GM12872 (cell line): Measurements from ENCODE around the gene WDR43.

Source experiments
- TF ChIP-seq, protein P1 (sequence below): IDR thresholded peaks from 3 replicates; pipeline ENCODE4 v1.5.1; 2011; ENCODE audit warnings: low read depth, mild to moderate bottlenecking, low read length, moderate library complexity; ENCODE audit not compliant: insufficient read depth

Gene WDR43

DNA sequence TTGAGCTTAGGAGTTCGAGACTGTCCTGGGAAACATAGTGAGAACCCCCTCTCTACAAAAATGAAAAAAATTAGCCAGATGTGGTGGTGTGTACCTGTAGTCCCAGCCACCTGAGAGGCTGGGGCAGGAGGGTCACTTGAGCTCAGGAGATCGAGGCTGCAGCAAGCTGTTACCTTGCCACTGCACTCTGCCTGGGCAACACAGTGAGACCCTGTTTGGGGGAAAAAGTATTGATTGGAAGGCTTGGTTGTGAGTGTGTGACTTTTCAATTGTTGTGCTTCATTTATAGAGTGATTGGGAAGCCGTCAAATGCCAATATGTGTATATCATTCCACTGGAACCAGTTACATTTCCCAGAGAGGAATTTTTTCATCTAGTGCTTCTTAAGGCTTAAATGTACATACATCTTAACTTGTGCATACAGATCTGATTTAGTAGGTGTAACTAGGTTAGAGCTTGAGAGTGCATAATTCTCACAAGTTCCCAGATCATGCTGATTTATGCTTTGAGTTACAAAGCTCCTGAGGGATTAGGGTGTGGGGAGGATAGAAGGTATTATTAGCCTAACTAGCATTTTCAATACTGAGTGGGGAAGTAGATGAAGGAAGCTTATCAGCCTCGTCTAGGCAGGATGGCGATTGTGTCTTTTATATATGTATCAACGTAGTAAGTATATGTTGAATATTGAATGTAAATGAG lies 15.3 kb downstream of the WDR43 start:
- TF ChIP-seq, protein P1, sequence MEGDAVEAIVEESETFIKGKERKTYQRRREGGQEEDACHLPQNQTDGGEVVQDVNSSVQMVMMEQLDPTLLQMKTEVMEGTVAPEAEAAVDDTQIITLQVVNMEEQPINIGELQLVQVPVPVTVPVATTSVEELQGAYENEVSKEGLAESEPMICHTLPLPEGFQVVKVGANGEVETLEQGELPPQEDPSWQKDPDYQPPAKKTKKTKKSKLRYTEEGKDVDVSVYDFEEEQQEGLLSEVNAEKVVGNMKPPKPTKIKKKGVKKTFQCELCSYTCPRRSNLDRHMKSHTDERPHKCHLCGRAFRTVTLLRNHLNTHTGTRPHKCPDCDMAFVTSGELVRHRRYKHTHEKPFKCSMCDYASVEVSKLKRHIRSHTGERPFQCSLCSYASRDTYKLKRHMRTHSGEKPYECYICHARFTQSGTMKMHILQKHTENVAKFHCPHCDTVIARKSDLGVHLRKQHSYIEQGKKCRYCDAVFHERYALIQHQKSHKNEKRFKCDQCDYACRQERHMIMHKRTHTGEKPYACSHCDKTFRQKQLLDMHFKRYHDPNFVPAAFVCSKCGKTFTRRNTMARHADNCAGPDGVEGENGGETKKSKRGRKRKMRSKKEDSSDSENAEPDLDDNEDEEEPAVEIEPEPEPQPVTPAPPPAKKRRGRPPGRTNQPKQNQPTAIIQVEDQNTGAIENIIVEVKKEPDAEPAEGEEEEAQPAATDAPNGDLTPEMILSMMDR, result no peak

DNA sequence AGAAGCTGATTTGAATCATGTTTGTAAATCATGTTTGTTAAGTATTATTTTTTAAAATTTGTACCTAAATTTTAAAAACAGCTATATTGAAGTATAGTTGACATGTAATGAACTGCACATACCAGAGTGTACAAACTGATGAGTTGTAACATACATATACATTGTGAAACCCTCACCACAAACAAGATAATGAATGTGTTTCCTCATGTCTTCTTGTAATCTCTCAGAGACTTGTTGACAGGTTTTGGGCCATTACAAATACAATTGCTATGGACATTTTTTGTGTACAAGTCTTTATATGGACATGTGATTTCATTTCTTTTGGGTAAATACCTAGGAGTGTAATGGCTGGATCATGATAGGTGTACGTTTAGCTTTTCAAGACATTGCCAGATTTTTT lies 21.5 kb downstream of the WDR43 start:
- TF ChIP-seq, protein P1, result no peak

DNA sequence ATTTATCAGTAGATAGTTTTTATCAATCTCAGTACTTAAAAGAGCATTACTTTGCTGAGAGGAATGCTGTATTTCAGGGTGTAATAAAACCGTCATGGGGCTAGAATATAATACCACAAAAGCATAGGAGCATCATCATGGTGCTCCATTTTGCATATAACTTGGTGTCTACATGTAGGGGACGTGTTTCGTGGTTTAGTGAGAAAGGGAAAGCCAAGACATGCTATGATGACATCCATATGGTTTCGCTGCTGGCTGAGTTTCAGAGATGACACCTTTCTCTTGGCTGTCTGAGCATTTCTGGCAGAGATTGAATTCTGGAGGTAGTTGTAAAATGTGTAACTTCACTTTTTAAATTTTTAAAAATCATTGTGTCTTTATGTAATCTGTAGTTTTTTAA lies 32.4 kb downstream of the WDR43 start:
- TF ChIP-seq, protein P1, result no peak

DNA sequence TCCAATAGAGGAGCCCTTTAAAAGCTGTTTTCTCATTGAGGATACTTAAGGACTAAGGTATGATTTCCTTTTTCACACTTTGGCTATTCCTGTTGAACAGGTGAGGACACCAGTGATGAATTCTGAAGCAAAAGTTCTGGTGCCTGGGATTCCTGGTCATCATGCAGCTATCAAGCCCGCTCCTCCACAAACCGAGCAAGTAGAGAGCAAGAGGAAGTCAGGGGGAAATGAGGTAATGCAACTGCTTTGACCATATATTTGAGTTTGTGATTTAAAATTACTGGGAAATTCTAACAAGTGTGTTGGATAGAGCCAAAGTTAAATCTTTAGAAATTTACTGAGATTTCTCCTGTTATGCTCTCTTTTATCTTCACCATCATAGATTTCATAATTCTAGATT lies 33.0 kb downstream of the WDR43 start:
- TF ChIP-seq, protein P1, result no peak

DNA sequence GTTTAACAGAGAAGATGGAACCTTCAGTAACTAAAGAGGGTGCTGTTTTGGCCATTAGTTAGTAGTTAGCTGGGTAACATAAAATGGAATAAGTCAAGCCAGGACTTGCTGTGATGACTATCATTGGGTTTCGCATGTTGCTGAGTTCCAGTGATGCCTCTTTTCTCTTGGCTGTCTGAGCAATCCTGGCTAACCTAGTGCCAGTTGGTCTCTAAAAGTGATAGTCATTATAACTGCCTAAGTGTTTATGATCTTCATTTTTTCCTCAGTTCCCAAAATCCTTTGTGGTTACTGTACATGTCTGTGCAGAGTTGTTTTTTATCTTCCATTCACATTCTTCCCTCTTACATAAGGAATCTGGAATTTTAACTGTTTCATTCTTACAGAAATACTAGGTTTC lies 33.4 kb downstream of the WDR43 start:
- TF ChIP-seq, protein P1, result no peak

DNA sequence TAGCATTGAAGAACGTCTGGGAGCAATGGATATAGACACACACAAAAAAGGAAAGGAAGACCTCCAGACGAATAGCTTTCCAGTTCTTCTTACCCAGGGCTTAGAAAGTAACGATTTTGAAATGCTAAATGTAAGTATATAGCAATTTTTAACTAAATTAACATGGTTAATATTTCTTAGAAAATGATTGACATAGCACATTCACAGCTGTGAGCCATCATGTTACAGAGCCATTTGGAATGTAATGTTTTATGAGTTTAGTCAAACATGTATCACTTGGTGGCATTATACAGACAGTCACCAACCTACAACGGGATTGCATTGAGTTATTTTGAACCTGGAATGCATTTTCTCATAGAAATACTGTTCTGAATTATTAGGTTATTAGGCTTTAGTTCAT lies 35.1 kb downstream of the WDR43 start:
- TF ChIP-seq, protein P1, result no peak

DNA sequence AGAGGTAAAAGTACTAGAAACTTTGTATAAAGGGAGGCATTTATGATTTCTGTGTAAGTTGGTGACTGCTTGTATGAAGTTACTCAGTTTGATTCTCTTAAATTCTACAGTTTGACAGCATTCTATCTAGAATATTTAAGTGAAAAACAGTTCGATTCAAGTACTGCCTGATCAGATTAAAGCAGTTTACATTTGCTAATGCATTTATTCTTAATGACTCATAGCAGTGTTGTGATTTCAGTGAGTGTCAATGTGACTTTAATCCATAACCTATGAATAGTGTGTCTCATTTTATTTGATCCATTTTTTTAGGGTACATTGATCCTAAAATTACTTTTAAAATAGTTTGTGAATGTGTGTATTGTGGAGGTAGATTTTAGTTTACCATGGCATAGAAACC lies 35.7 kb downstream of the WDR43 start:
- TF ChIP-seq, protein P1, result no peak
